ENCODE measurements around the gene TMEM53. TPM values are rescaled to one million over a fixed set of nuclear protein-coding genes. Genes with fewer than 3 reads are reported as not detected.

The TMEM53 gene
- total RNA-seq, 6 donors from 2014 or later, result 10.7 to 46.1 (median 19.7) TPM

- Histone ChIP-seq H3K36me3 (peaks cover 20 to 82% (median 62%) of the 10 kb centered on the region in 4 donors), H3K4me1 (peaks cover 0 to under 1% (median 0%) of the 10 kb centered on the region in 4 donors), H3K9me3 (no peaks in the 10 kb centered on the region), H3K27ac (no peak overlapping the region), H3K27me3 (no peaks in the 10 kb centered on the region), H3K4me3 (no peak overlapping the region)
- TF ChIP-seq POLR2A (IDR thresholded peaks at IDR 0.05) (no peak), EP300 (IDR thresholded peaks at IDR 0.05) (no peak), CTCF (IDR thresholded peaks at IDR 0.05) (no peak), POLR2AphosphoS5 (IDR thresholded peaks at IDR 0.05) (no peak)
- no peak for ATAC-seq (ENCODE audit: low FRiP score in 2 of 2)
- WGBS, 2 donors, result 90 to 91% methylated on average over 8 to 23 of the region's 23 CpGs
- peak in 1 of 2 donors; percentile 57 for DNase-seq
These were observed 24.0 kb downstream of the TMEM53 start for GRCh38 chr1:44650159-44650831.

DNA sequence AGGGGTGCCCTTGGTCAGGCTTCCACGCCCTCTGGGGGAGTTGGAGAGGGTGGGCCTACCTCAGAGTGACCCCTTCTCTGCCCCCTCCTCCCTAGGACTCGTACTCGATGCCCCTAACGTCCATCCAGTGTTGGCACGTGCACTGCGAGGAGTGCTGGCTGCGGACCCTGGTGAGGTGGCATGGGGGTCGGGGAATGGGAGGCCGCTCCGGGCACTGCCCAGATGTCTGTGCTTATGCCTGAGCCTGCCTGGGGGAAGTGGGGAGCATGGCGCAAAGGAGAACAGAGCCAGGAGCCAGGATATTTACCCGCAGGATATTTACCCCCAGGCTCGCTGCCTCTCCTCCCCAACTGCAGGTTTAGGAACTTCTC, 24.5 kb downstream of the TMEM53 start:
- peaks cover 0 to 6% (median 2%) of the 10 kb centered on the region in 4 donors for H3K4me1 ChIP-seq
- H3K9me3 ChIP-seq, result no peaks in the 10 kb centered on the region
- no peaks in the 10 kb centered on the region for H3K27me3 ChIP-seq
- H3K36me3 ChIP-seq, result peaks cover 21 to 84% (median 65%) of the 10 kb centered on the region in 4 donors
- 88 to 94% methylated on average over 3 to 13 of the region's 13 CpGs for WGBS, 2 donors
- TF ChIP-seq EP300 (IDR thresholded peaks at IDR 0.05), result no peak
- no peak for TF ChIP-seq POLR2A (IDR thresholded peaks at IDR 0.05)
- TF ChIP-seq CTCF (IDR thresholded peaks at IDR 0.05), result no peak
- TF ChIP-seq POLR2AphosphoS5 (IDR thresholded peaks at IDR 0.05), result no peak
- no peak for ATAC-seq (ENCODE audit: low FRiP score in 2 of 2)
- H3K27ac ChIP-seq, result no peak overlapping the region
- no peak overlapping the region for H3K4me3 ChIP-seq
- DNase-seq, result peak in 1 of 2 donors; percentile 52

DNA sequence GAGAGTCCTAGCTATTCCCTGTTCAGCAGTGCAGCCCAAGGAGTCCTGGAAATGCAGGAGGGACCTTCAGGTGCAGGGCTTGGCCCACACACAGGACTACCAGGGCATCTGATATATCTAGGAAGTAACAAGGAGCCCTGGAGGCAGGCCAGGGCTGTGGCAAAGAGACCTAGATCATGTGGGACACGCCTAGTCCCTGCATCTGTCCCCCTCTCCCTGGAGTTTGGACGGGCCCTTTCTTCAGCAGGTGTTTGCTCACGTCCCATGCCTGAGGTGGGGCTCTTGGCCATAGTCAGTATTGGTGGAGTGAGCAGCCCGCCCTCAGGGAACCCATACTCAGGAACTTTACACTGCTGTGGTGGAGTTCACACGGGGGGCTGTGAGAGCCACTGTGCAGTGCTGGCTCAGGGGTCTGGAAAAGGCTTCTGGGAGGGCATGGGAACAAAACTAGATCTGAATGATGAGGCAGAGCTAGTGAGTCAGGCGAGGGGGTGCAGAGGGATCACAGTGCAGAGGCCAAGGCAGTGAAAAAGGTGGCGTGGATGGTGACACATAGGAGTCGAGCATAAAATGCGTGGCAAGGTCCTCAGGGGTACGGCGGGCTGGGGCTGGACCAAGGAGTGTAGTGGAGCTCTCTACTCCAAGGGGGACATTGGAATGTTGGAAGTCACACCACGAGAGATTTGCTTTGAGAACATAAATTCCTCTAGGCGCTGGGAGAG, 25.6 kb downstream of the TMEM53 start:
- no peak overlapping the region for H3K27ac ChIP-seq
- H3K4me1 ChIP-seq, result peaks cover 0 to 8% (median 2%) of the 10 kb centered on the region in 4 donors
- H3K4me3 ChIP-seq, result no peak overlapping the region
- peaks cover 25 to 84% (median 71%) of the 10 kb centered on the region in 4 donors for H3K36me3 ChIP-seq
- TF ChIP-seq POLR2AphosphoS5 (IDR thresholded peaks at IDR 0.05) (no peak), POLR2A (IDR thresholded peaks at IDR 0.05) (no peak), EP300 (IDR thresholded peaks at IDR 0.05) (no peak)
- ATAC-seq (ENCODE audit: low FRiP score in 2 of 2), result no peak
- no peak for DNase-seq
- no peaks in the 10 kb centered on the region for H3K27me3 ChIP-seq
- WGBS, 2 donors, result 88% methylated on average over 12 to 13 of the region's 13 CpGs
- H3K9me3 ChIP-seq, result no peaks in the 10 kb centered on the region

DNA sequence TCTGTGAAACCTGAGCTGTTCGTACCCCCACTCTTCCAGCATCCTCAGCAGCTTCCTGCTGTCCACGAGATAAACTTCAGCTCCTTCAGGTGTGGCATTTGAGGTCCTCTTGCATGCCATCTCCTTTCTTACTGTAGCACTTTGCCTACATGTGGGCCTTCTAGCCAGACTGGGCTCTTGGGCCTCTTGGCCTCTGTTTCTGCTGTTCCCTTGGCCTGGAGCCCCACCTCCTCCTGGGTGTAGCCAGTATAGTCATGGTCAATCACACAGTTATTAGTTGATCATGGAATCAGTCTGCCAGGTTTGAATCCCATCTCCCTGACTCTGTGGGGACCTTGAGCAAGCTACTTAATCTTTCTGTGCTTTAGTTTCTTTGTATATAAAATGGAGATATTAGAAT, 26.4 kb downstream of the TMEM53 start:
- H3K27ac ChIP-seq, result no peak overlapping the region
- TF ChIP-seq POLR2AphosphoS5 (IDR thresholded peaks at IDR 0.05) (no peak), CTCF (IDR thresholded peaks at IDR 0.05) (no peak), EP300 (IDR thresholded peaks at IDR 0.05) (no peak), POLR2A (IDR thresholded peaks at IDR 0.05) (no peak)
- H3K36me3 ChIP-seq, result peaks cover 25 to 90% (median 77%) of the 10 kb centered on the region in 4 donors
- WGBS, 2 donors, result 84 to 93% methylated on average over 2 of the region's 2 CpGs
- ATAC-seq (ENCODE audit: low FRiP score in 2 of 2) (no peak), DNase-seq (no peak)
- no peak overlapping the region for H3K4me3 ChIP-seq
- no peaks in the 10 kb centered on the region for H3K27me3 ChIP-seq
- peaks cover 0 to 8% (median 2%) of the 10 kb centered on the region in 4 donors for H3K4me1 ChIP-seq
- no peaks in the 10 kb centered on the region for H3K9me3 ChIP-seq

DNA sequence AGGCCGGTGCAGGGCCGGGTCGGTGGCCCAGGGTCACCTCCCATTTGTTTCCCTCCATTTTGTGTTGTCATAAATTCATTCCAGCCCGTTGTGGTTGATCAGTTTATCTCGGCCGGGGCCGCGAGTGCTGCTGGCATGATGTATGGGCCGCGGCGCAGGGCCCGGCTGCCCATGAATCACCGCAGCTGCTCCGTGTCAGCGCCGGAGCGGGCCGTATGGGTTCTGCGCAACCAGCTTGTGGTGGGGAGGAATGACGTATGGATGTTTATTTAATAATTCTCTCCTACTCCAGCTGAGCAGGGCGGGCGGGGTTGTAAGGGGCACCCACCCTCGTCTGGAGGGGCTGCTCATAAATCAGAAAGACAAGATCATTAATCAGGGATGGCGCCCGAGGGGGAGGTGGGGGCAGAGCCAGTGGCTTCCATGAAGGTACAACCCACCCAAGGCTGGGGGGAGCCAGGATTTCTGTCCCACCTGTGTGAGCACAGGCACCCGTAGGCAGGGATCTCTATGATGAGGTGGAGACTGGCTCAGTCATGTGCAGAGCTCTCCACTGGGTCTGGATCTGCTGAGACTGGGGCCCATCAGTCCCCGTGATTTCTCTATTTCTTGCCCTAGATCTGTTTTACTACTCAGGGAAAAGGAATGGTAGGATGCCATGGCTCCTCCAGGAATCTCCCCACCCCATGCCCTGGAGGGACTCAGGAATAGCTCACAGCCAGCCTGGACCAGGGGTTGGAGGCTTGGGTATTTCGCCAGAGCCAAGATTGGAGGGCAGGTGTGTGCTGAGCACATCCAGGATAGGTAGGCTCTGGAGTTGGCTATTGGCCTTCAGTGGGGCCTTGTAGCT, 27.8 kb downstream of the TMEM53 start:
- no peak for TF ChIP-seq POLR2AphosphoS5 (IDR thresholded peaks at IDR 0.05)
- no peak for TF ChIP-seq POLR2A (IDR thresholded peaks at IDR 0.05)
- Histone ChIP-seq H3K36me3 (peaks cover 25 to 100% (median 86%) of the 10 kb centered on the region in 4 donors), H3K4me3 (no peak overlapping the region), H3K27ac (peak overlapping the region; percentile 20 to 67 (median 36)), H3K4me1 (peaks cover 0 to 8% (median 2%) of the 10 kb centered on the region in 4 donors), H3K27me3 (no peaks in the 10 kb centered on the region), H3K9me3 (no peaks in the 10 kb centered on the region)
- WGBS, 2 donors, result 83 to 90% methylated on average over 22 to 28 of the region's 28 CpGs
- DNase-seq (peak in 1 of 2 donors; percentile 71), ATAC-seq (ENCODE audit: low FRiP score in 2 of 2) (no peak)
